ENCODE results near the gene CPLANE1.

DNA sequence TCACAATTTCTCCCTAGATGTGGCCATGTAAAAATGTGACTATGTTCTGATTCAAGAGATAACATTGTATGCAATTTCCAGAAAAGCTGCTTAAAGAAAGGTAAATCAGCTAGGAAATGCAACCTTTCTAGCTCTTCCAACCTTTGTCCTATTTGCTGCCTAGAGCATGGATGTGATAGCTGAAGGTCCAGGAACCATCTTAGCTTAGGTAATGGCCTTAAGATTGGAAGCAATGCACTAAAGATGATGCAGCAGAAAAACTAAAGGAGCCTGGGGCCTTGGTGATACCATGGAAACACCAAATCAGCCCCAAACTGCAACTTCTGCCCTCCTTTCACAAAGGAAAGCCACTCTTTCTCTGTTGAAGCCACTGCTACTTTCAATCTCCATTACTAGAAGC, 27.0 kb downstream of the CPLANE1 start:
- TF ChIP-seq, protein P1, sequence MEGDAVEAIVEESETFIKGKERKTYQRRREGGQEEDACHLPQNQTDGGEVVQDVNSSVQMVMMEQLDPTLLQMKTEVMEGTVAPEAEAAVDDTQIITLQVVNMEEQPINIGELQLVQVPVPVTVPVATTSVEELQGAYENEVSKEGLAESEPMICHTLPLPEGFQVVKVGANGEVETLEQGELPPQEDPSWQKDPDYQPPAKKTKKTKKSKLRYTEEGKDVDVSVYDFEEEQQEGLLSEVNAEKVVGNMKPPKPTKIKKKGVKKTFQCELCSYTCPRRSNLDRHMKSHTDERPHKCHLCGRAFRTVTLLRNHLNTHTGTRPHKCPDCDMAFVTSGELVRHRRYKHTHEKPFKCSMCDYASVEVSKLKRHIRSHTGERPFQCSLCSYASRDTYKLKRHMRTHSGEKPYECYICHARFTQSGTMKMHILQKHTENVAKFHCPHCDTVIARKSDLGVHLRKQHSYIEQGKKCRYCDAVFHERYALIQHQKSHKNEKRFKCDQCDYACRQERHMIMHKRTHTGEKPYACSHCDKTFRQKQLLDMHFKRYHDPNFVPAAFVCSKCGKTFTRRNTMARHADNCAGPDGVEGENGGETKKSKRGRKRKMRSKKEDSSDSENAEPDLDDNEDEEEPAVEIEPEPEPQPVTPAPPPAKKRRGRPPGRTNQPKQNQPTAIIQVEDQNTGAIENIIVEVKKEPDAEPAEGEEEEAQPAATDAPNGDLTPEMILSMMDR (IDR thresholded peaks at IDR 0.05) = no peak
- TF ChIP-seq POLR2A (IDR thresholded peaks at IDR 0.05) = no peak
